Lower lobe of right lung (tissue), 2 donors: ENCODE measurements around the gene MSRB1. TPM values are rescaled to one million over a fixed set of nuclear protein-coding genes. Genes with fewer than 3 reads are reported as not detected.

ENCODE experiments used
- ATAC-seq, 2 donors: fragments of 200-7000 bp; cut with Tn5 transposase; one replicate each; pipeline ENCODE4 v1.9.1; 2020 to 2022; ENCODE audit warnings: mild to moderate bottlenecking in 2 of 2, moderate library complexity in 2 of 2
- DNase-seq: peaks from one replicate; pipeline ENCODE4 v3.0.0-alpha.2; 2020
- H3K27ac ChIP-seq: fragments of 200-600 bp; one replicate; pipeline ENCODE4 v1.8.0; 2022
- H3K27me3 ChIP-seq: fragments of 200-600 bp; one replicate; pipeline ENCODE4 v1.8.0; 2022; ENCODE audit warnings: low read depth
- H3K36me3 ChIP-seq: fragments of 200-600 bp; one replicate; pipeline ENCODE4 v1.8.0; 2022; ENCODE audit warnings: mild to moderate bottlenecking
- H3K4me1 ChIP-seq: fragments of 200-600 bp; one replicate; pipeline ENCODE4 v1.8.0; 2022
- H3K4me3 ChIP-seq: fragments of 200-600 bp; one replicate; pipeline ENCODE4 v1.8.0; 2022; ENCODE audit warnings: mild to moderate bottlenecking
- H3K9me3 ChIP-seq: fragments of 200-600 bp; one replicate; pipeline ENCODE4 v1.8.0; 2022
- intact Hi-C: fragments of 100-400 bp; cut with DNase I; formaldehyde crosslinking; loops from one replicate; pipeline ENCODE4 v1.11.0; 2022
- total RNA-seq: library from RNA; stranded (reverse); fragmentation: NEBNext Ultra II Directional; extraction: Animal tissue kit (Norgen Biotek cat#: 25700); gene quantifications from one replicate; pipeline ENCODE4 v1.2.1, GENCODE V29; 2021
- TF ChIP-seq, protein P1 (sequence below): fragments of 200-600 bp; IDR thresholded peaks from one replicate; pipeline ENCODE4 v1.8.0; 2022; ENCODE audit warnings: antibody characterized with exemption, mild to moderate bottlenecking
- donor health status: DM: no; HTN: yes; CAD: no; lungs with severe emphysema.

Gene MSRB1
- total RNA-seq, 1 donor from 2014 or later: 35.1 TPM

DNA sequence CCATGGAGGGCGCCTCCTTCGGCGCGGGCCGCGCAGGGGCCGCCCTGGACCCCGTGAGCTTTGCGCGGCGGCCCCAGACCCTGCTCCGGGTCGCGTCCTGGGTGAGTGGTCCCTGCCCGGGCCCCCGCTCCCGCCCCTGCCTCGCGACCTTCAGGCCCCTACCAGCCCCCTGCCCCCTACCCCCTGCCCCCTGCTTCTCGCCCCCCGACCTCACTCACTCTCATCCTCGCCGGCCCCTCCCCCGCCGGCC is 47.0 kb upstream of the MSRB1 start:
- DNase-seq: no peak
- no peak overlapping the region for H3K27ac ChIP-seq
- H3K36me3 ChIP-seq: peaks cover 23% of the 10 kb centered on the region
- TF ChIP-seq, protein P1, sequence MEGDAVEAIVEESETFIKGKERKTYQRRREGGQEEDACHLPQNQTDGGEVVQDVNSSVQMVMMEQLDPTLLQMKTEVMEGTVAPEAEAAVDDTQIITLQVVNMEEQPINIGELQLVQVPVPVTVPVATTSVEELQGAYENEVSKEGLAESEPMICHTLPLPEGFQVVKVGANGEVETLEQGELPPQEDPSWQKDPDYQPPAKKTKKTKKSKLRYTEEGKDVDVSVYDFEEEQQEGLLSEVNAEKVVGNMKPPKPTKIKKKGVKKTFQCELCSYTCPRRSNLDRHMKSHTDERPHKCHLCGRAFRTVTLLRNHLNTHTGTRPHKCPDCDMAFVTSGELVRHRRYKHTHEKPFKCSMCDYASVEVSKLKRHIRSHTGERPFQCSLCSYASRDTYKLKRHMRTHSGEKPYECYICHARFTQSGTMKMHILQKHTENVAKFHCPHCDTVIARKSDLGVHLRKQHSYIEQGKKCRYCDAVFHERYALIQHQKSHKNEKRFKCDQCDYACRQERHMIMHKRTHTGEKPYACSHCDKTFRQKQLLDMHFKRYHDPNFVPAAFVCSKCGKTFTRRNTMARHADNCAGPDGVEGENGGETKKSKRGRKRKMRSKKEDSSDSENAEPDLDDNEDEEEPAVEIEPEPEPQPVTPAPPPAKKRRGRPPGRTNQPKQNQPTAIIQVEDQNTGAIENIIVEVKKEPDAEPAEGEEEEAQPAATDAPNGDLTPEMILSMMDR: no peak
- no peak for ATAC-seq
- intact Hi-C loops: no loop called here
- no peaks in the 10 kb centered on the region for H3K9me3 ChIP-seq
- peaks cover 25% of the 10 kb centered on the region for H3K4me1 ChIP-seq
- H3K4me3 ChIP-seq: no peak overlapping the region
- peaks cover 27% of the 10 kb centered on the region for H3K27me3 ChIP-seq

DNA sequence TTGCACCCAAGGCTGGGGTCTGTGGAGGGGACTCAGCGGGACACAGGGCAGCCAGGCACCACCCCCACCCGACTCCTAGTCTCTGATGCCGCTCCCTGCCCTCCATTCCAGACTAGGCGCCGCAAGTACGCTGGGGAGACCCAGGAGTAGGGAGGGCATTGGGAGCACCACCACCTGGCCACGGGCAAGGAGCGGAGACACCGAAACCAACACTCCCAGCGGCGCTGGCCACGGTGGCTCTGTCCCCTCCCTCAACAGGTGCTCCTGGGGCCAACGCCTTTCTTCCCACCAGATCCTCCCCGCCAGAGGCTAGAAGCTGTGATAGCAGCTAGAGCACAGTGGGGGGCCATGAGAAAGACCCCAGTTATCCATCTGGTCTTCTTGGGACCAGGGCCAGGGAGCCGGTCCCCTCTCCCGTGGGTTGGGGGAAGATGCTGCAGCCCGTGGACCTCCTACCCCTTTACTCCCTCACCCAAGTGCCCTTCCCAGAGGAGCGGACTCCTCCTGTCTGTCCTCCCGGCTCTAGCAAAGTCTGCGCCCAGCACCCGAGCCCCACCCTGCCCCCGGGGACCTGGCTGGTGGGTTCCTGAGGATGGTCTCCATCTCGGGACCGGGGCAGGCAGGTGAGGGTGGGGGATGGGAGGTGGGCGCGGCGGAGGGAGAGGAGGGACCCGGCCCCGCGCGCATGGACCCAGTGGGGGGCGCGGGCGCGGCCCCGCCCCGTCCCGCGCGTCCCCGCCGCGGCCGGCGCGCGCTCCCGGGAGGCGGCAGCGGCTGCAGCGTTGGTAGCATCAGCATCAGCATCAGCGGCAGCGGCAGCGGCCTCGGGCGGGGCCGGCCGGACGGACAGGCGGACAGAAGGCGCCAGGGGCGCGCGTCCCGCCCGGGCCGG is 46.5 kb upstream of the MSRB1 start, which contains the start of gene SYNGR3:
TSS of gene SYNGR3 (plus strand) at position 762 of the 892 bp plus-strand sequence. CDS start 133 bp downstream, outside the sequence.
- intact Hi-C loops: no loop called here
- Histone ChIP-seq H3K36me3 (peaks cover 23% of the 10 kb centered on the region), H3K9me3 (no peaks in the 10 kb centered on the region), H3K4me3 (peak within 1 kb of the TSS; percentile 39), H3K27me3 (peaks cover 27% of the 10 kb centered on the region), H3K27ac (no peak within 1 kb of the TSS), H3K4me1 (peaks cover 31% of the 10 kb centered on the region)
- TF ChIP-seq, protein P1: no peak
- ATAC-seq (no peak), DNase-seq (peak; percentile 51)

DNA sequence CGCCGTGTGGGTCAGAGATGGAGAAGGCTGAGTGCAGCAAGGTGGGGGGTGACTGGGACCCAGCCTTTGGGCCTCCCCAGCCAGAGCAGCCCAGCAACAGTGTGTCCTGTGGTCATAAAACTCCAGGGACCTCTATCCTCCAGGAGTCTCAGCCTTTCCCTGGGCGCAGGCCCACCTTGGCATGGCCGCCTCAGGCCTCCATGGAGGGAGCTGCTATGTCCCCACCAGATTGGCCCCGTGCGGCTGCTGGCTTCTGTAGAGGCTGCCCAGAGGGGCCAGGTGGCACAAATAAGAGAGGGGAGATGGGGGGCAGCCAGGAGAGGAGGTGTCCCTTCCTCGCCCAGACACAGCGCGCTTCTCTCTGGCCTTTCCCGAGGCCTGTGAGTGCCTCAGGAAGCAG is 44.2 kb upstream of the MSRB1 start:
- Histone ChIP-seq H3K36me3 (peaks cover 23% of the 10 kb centered on the region), H3K4me3 (no peak overlapping the region), H3K4me1 (peaks cover 38% of the 10 kb centered on the region), H3K9me3 (no peaks in the 10 kb centered on the region), H3K27ac (no peak overlapping the region), H3K27me3 (peaks cover 27% of the 10 kb centered on the region)
- intact Hi-C loops: no loop called here
- DNase-seq (no peak), ATAC-seq (no peak)
- TF ChIP-seq, protein P1: no peak

DNA sequence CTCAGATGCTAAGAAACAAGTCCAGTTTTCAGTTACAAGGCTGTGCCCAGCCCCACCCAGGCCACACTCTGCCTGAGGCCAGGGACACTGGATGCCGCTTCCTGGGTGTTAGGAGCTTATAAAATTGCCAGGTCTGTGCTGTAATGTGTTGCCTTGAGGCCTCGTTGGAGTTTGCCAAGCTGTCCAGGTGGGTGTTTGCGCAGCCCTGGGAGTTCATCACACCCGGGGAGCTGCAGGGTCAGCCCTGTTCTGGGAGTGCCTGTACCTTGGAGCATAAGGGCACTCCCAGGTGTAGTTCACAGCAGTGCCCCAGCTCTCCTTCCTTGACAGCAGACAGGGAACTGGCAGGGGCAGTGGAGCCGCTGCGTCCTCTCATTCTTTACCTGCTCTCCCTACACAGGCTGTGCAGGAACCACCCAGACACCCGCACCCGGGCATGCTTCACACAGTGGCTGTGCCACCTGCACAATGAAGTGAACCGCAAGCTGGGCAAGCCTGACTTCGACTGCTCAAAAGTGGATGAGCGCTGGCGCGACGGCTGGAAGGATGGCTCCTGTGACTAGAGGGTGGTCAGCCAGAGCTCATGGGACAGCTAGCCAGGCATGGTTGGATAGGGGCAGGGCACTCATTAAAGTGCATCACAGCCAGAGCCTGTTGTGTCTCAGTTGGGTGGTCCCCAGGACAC is 42.6 kb upstream of the MSRB1 start:
- TF ChIP-seq, protein P1: no peak
- H3K27me3 ChIP-seq: peaks cover 30% of the 10 kb centered on the region
- DNase-seq (no peak), ATAC-seq (no peak)
- H3K27ac ChIP-seq: no peak overlapping the region
- H3K4me3 ChIP-seq: peak overlapping the region; percentile 91
- intact Hi-C loops: no loop called here
- no peaks in the 10 kb centered on the region for H3K9me3 ChIP-seq
- H3K4me1 ChIP-seq: peaks cover 26% of the 10 kb centered on the region
- H3K36me3 ChIP-seq: peaks cover 23% of the 10 kb centered on the region

DNA sequence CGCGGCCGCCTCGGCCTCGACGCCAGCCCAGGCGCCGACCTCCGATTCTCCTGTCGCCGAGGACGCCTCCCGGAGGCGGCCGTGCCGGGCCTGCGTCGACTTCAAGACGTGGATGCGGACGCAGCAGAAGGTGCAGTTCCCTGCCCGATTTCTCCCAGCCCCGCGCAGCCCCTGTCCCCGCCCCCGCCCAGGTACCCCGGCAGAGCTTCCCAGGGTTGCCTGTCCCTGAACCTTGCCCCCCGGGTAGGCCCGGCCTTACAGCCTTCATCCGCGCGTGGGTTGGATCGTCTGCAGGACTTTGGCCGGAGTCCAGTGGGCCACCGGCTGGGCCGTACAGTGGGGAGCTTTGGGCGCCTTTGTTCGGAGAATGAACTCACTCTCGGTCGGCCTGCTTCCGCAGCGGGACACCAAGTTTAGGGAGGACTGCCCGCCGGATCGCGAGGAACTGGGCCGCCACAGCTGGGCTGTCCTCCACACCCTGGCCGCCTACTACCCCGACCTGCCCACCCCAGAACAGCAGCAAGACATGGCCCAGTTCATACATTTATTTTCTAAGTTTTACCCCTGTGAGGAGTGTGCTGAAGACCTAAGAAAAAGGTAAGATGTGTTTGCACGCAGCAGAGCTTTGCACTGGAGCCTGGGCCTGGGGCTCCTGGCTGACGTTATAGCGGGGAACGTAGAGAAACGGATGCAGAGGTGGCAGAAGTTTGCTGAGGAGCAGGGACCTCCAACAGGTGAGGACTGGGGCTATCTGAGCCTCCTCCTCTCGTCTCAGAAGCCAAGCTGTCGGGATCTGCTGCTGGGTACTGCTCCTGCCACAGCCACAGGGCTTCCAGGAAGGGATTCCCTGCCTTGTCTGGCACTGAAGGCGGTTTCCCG is 41.6 kb upstream of the MSRB1 start:
- intact Hi-C loops: no loop called here

More for the DNA sequence above, 41.6 kb upstream of the MSRB1 start:
- Histone ChIP-seq H3K36me3 (peaks cover 23% of the 10 kb centered on the region), H3K4me3 (peak overlapping the region; percentile 91), H3K9me3 (no peaks in the 10 kb centered on the region), H3K4me1 (peaks cover 27% of the 10 kb centered on the region), H3K27me3 (peaks cover 34% of the 10 kb centered on the region), H3K27ac (peak overlapping the region; percentile 82)
- DNase-seq (no peak), ATAC-seq (peak in 1 of 2 donors; percentile 4)
- TF ChIP-seq, protein P1: no peak
